GM12878 (cell line): Measurements from ENCODE around the gene MUL1. TPM values are rescaled to one million over a fixed set of nuclear protein-coding genes. Genes with fewer than 3 reads are reported as not detected.

Source experiments
- CHD4 ChIP-seq: fragments of 200-600 bp; sonication (generic); IDR thresholded peaks from 2 replicates; pipeline ENCODE4 v1.6.1; 2016; ENCODE audit warnings: mild to moderate bottlenecking
- CREM ChIP-seq: IDR thresholded peaks from 2 replicates; pipeline ENCODE4 v1.6.1; 2014; ENCODE audit warnings: antibody characterized with exemption, low read depth
- EP300 ChIP-seq, 2 experiments: fragments of 150-350 bp in 1 of 2; IDR thresholded peaks; 2 replicates each; pipeline ENCODE4 v1.6.1; 2011 to 2012; ENCODE audit warnings: low read depth in 2 of 2, low read length in 2 of 2, borderline replicate concordance in 1 of 2, improper control_type of control experiment in 1 of 2, inconsistent platforms in 1 of 2; ENCODE audit not compliant: control insufficient read depth in 1 of 2
- FOXK2 ChIP-seq: fragments of 450-650 bp; IDR thresholded peaks from 2 replicates; pipeline ENCODE4 v1.6.1; 2017; ENCODE audit warnings: mild to moderate bottlenecking, moderate library complexity
- IKZF1 ChIP-seq: fragments of 450-650 bp; conservative IDR thresholded peaks from 2 replicates; pipeline ENCODE4 v1.6.1; 2017; ENCODE audit warnings: antibody characterized with exemption, mild to moderate bottlenecking
- KDM1A ChIP-seq: fragments of 200-600 bp; sonication (generic); IDR thresholded peaks from 2 replicates; pipeline ENCODE4 v1.6.1; 2016; ENCODE audit warnings: borderline replicate concordance
- KLF5 ChIP-seq: fragments of 450-650 bp; IDR thresholded peaks from 2 replicates; pipeline ENCODE4 v1.6.1; 2014; ENCODE audit warnings: mild to moderate bottlenecking; ENCODE audit not compliant: partially characterized antibody
- MTA3 ChIP-seq: IDR thresholded peaks from 2 replicates; pipeline ENCODE4 v1.6.1; 2012; ENCODE audit warnings: low read length, inconsistent platforms, borderline replicate concordance
- NBN ChIP-seq: fragments of 450-650 bp; IDR thresholded peaks from 2 replicates; pipeline ENCODE4 v1.6.1; 2016
- NFXL1 ChIP-seq: fragments of 450-650 bp; IDR thresholded peaks from 2 replicates; pipeline ENCODE4 v1.6.1; 2017; ENCODE audit warnings: antibody characterized with exemption, mild to moderate bottlenecking, borderline replicate concordance
- PML ChIP-seq: IDR thresholded peaks from 2 replicates; pipeline ENCODE4 v1.6.1; 2012; ENCODE audit warnings: low read length, inconsistent platforms
- RBBP5 ChIP-seq: fragments of 200-600 bp; sonication (generic); conservative IDR thresholded peaks from 2 replicates; pipeline ENCODE4 v1.6.1; 2016
- RELA ChIP-seq: fragments of 450-650 bp; IDR thresholded peaks from 2 replicates; pipeline ENCODE4 v1.8.0; 2014; ENCODE audit warnings: borderline replicate concordance; ENCODE audit not compliant: partially characterized antibody
- RUNX3 ChIP-seq: IDR thresholded peaks from 2 replicates; pipeline ENCODE4 v1.6.1; 2012; ENCODE audit warnings: low read length, inconsistent platforms
- SP1 ChIP-seq: IDR thresholded peaks from one replicate; pipeline ENCODE4 v1.6.1; 2011; ENCODE audit warnings: low read depth, low read length
- SREBF2 ChIP-seq: IDR thresholded peaks from 2 replicates; pipeline ENCODE4 v1.6.1; 2012; ENCODE audit warnings: mild to moderate bottlenecking, low read length
- SUPT20H ChIP-seq: IDR thresholded peaks from 2 replicates; pipeline ENCODE4 v1.6.1; 2011; ENCODE audit warnings: low read depth, mild to moderate bottlenecking, low read length, moderate library complexity, borderline replicate concordance; ENCODE audit not compliant: control insufficient read depth
- TBL1XR1 ChIP-seq: IDR thresholded peaks from 2 replicates; pipeline ENCODE4 v1.6.1; 2012; ENCODE audit warnings: low read depth, low read length, improper control_type of control experiment
- TCF3 ChIP-seq: IDR thresholded peaks from 2 replicates; pipeline ENCODE4 v1.6.1; 2012; ENCODE audit warnings: low read depth, mild to moderate bottlenecking, low read length, borderline replicate concordance; ENCODE audit not compliant: insufficient read depth
- TCF7 ChIP-seq: IDR thresholded peaks from 2 replicates; pipeline ENCODE4 v1.6.1; 2014; ENCODE audit warnings: antibody characterized with exemption, borderline replicate concordance
- YBX1 ChIP-seq: fragments of 450-650 bp; IDR thresholded peaks from 2 replicates; pipeline ENCODE4 v1.6.1; 2016; ENCODE audit warnings: antibody characterized with exemption
- ZNF592 ChIP-seq: fragments of 450-650 bp; IDR thresholded peaks from 2 replicates; pipeline ENCODE4 v1.6.1; 2017; ENCODE audit warnings: mild to moderate bottlenecking, moderate library complexity
- ZNF687 ChIP-seq: fragments of 450-650 bp; IDR thresholded peaks from 2 replicates; pipeline ENCODE4 v1.6.1; 2017; ENCODE audit warnings: mild to moderate bottlenecking, moderate library complexity
- polyA plus RNA-seq, 11 experiments: library from polyadenylated mRNA; depleted of rRNA in 4 of 11; unstranded in 6 of 11; stranded (reverse) in 5 of 11; fragments of >200 nt; fragmentation: Nextera tagmentation in 4 of 11; fragmentation: Illumina TruSeq in 1 of 11; extraction: Ambion mirVana in 4 of 11; extraction: Trizol in 1 of 11; gene quantifications; 1 replicate in 1 of 11; 2 replicates in 10 of 11; pipeline versions ENCODE4 v1.2.1 to v1.2.3, GENCODE V29; 2011 to 2016; ENCODE audit warnings: inconsistent platforms in 2 of 11, missing spikeins in 2 of 11, low read depth in 1 of 11
- total RNA-seq, 4 experiments: library from RNA; depleted of rRNA in 3 of 4; stranded (reverse); fragments of >200 nt in 3 of 4; fragmentation: Illumina TruSeq in 1 of 4; extraction: Trizol in 1 of 4; gene quantifications; 2 replicates each; pipeline versions ENCODE4 v1.2.1 to v1.2.3, GENCODE V29; 2013 to 2021
- TF ChIP-seq, protein P1 (sequence below): fragments of 450-650 bp; IDR thresholded peaks from 2 replicates; pipeline ENCODE4 v1.6.1; 2016; ENCODE audit warnings: mild to moderate bottlenecking

MUL1 gene
- total and polyA plus RNA-seq, 10 of the 15 experiments (the other 5 are each of a cell fraction or from before 2014, with no cell fraction given): 4.9 to 27.0 (median 15.5) TPM

GRCh38 chr1:20493839-20494608 lies 13.9 kb downstream of the MUL1 start (continued):
- TF ChIP-seq ZNF592: no peak
- no peak for TF ChIP-seq FOXK2
- no peak for TF ChIP-seq KLF5
- TF ChIP-seq KDM1A: no peak
- TF ChIP-seq, protein P1, sequence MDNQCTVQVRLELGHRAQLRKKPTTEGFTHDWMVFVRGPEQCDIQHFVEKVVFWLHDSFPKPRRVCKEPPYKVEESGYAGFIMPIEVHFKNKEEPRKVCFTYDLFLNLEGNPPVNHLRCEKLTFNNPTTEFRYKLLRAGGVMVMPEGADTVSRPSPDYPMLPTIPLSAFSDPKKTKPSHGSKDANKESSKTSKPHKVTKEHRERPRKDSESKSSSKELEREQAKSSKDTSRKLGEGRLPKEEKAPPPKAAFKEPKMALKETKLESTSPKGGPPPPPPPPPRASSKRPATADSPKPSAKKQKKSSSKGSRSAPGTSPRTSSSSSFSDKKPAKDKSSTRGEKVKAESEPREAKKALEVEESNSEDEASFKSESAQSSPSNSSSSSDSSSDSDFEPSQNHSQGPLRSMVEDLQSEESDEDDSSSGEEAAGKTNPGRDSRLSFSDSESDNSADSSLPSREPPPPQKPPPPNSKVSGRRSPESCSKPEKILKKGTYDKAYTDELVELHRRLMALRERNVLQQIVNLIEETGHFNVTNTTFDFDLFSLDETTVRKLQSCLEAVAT: no peak
- TF ChIP-seq SP1: no peak
- no peak for TF ChIP-seq ZNF687
- no peak for TF ChIP-seq SUPT20H
- peak; percentile 55 for TF ChIP-seq NBN
- no peak for TF ChIP-seq EP300 (IDR thresholded peaks at IDR 0.05; ENCODE audit: borderline replicate concordance in 1 of 2, control insufficient read depth in 1 of 2, low read depth in 2 of 2, low read length in 2 of 2)
- TF ChIP-seq CHD4: no peak
- TF ChIP-seq CREM: no peak
- no peak for TF ChIP-seq SREBF2
- TF ChIP-seq TCF3: no peak
- no peak for TF ChIP-seq NFXL1
- no peak for TF ChIP-seq TCF7
- peak; percentile 52; the same call in 1 of the 2 replicates for TF ChIP-seq IKZF1
- no peak for TF ChIP-seq RUNX3
- TF ChIP-seq YBX1: no peak
- TF ChIP-seq MTA3: no peak
- TF ChIP-seq TBL1XR1: no peak
- TF ChIP-seq RBBP5: no peak
- no peak for TF ChIP-seq RELA
- TF ChIP-seq PML: no peak
